Measurements from ENCODE around the gene NPIPA1. TPM values are rescaled to one million over a fixed set of nuclear protein-coding genes. Genes with fewer than 3 reads are reported as not detected.
A peak's percentile ranks its signal among the peaks of the same experiment; 100 is the strongest.
"Not testable (repeated sequence)": the region's sequence is repeated elsewhere in the genome, so short reads cannot be mapped to it uniquely, and the experiment has no call there.

The NPIPA1 gene
- total and polyA plus RNA-seq, 9 of the 15 experiments (the other 6 are each of a cell fraction or from before 2014, with no cell fraction given): 8.2 to 48.7 (median 27.2) TPM

DNA sequence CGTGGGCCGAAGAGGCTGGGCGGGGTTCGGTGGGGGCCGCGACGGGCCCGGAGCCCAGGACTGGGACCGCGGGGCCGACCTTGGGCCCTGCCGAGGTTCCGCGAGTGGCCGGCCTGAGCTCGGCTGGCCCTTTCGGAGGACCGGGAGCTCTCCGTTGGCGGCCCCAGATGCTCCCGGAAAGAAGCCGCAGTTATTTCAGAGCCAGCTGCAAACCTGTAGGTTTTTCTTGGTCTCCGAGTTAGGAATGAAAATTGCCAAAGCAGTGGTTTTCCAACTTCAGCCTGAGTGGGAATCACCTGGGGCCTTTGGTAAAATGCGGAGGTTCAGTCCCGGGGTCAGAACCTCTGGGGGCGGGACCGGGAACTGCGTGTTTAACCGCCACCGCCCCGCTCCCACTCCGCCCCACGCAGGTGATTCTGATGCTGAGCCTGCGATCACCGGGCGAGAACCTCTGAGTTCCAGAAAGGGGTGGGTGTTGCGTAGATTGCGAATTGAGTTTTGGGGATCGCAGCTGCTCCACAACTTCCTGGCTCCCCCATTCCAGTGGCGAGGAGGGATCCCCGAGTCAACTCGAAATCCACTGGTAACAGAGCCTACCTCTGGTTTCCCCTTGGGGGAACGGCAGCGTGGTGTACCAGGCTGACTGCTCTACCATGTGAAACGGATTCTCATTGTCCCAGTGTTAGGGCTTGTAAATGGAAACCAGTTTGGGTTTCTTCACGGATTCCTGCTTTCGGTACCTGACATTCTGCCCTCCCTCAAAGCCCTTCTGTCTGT lies 38.4 kb downstream of the NPIPA1 start (continued):
- TF ChIP-seq, protein P1, sequence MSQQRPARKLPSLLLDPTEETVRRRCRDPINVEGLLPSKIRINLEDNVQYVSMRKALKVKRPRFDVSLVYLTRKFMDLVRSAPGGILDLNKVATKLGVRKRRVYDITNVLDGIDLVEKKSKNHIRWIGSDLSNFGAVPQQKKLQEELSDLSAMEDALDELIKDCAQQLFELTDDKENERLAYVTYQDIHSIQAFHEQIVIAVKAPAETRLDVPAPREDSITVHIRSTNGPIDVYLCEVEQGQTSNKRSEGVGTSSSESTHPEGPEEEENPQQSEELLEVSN (IDR thresholded peaks at IDR 0.05; ENCODE audit: borderline replicate concordance in 1 of 2, extremely low read depth in 1 of 2, insufficient read depth in 1 of 2, insufficient read length in 1 of 2, low read depth in 1 of 2, low read length in 1 of 2, poor library complexity in 1 of 2, severe bottlenecking in 1 of 2): peak in 1 of 2 experiments; percentile 32
- TF ChIP-seq SAP30 (IDR thresholded peaks at IDR 0.05; ENCODE audit: borderline replicate concordance, insufficient read depth, low read depth, low read length, poor library complexity, severe bottlenecking): peak; percentile 37
- TF ChIP-seq NR2C2 (CRISPR knock-in tag; IDR thresholded peaks at IDR 0.05): not testable (repeated sequence)
- TF ChIP-seq NR2C2 (tag; IDR thresholded peaks at IDR 0.05): peak; percentile 76
- peak; percentile 43; the same call in 1 of the 2 replicates for TF ChIP-seq CTBP1 (IDR thresholded peaks at IDR 0.05; ENCODE audit: borderline replicate concordance)
- TF ChIP-seq, protein P2, sequence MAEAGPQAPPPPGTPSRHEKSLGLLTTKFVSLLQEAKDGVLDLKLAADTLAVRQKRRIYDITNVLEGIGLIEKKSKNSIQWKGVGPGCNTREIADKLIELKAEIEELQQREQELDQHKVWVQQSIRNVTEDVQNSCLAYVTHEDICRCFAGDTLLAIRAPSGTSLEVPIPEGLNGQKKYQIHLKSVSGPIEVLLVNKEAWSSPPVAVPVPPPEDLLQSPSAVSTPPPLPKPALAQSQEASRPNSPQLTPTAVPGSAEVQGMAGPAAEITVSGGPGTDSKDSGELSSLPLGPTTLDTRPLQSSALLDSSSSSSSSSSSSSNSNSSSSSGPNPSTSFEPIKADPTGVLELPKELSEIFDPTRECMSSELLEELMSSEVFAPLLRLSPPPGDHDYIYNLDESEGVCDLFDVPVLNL (CRISPR knock-in tag; IDR thresholded peaks at IDR 0.05; ENCODE audit: low read depth): 0 out of 2 replicates have a peak, but pooled peaks have one; percentile 35
- TF ChIP-seq RBBP5 (IDR thresholded peaks at IDR 0.05; ENCODE audit: borderline replicate concordance, insufficient read depth, low read length, poor library complexity, severe bottlenecking): peak; percentile 50
- TF ChIP-seq, protein P3, sequence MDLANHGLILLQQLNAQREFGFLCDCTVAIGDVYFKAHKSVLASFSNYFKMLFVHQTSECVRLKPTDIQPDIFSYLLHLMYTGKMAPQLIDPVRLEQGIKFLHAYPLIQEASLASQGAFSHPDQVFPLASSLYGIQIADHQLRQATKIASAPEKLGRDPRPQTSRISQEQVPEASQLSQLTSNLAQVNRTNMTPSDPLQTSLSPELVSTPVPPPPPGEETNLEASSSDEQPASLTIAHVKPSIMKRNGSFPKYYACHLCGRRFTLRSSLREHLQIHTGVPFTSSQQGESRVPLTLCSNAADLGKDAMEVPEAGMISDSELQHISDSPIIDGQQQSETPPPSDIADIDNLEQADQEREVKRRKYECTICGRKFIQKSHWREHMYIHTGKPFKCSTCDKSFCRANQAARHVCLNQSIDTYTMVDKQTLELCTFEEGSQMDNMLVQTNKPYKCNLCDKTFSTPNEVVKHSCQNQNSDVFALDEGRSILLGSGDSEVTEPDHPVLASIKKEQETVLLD (IDR thresholded peaks at IDR 0.05): peak; percentile 75
- TF ChIP-seq SMAD1 (IDR thresholded peaks at IDR 0.05; ENCODE audit: low read depth, low read length, partially characterized antibody): peak; percentile 4
- peak; percentile 50; the same call in 1 of the 2 replicates for TF ChIP-seq GATAD2B (IDR thresholded peaks at IDR 0.05; ENCODE audit: borderline replicate concordance)
- TF ChIP-seq CHD1 (IDR thresholded peaks at IDR 0.05; ENCODE audit: low read length): peak; percentile 6
- 0 out of 2 replicates have a peak, but pooled peaks have one; percentile 37 for TF ChIP-seq KDM2B (CRISPR knock-in tag; IDR thresholded peaks at IDR 0.05)
- TF ChIP-seq SAFB (IDR thresholded peaks at IDR 0.05; ENCODE audit: borderline replicate concordance, low read depth, low read length): peak; percentile 54; the same call in 1 of the 2 replicates
- TF ChIP-seq MAZ (CRISPR knock-in tag; conservative IDR thresholded peaks at IDR 0.05 in 1 of 2, IDR thresholded peaks at IDR 0.05 in 1 of 2): 0 out of 4 replicates have a peak, but pooled peaks of 1 of the 2 experiments have one; percentile 3
- TF ChIP-seq SIN3A (IDR thresholded peaks at IDR 0.05; ENCODE audit: borderline replicate concordance in 2 of 2, control insufficient read depth in 1 of 2, low read depth in 2 of 2, low read length in 2 of 2): peak in 1 of 2 experiments; percentile 50; a peak in 2 of 4 replicates
- 0 out of 2 replicates have a peak, but pooled peaks have one; percentile 52 for TF ChIP-seq HDAC2 (IDR thresholded peaks at IDR 0.05)
- TF ChIP-seq KDM5B (IDR thresholded peaks at IDR 0.05; ENCODE audit: insufficient replicate concordance, low read depth, low read length): peak; percentile 38
- TF ChIP-seq, protein P4, sequence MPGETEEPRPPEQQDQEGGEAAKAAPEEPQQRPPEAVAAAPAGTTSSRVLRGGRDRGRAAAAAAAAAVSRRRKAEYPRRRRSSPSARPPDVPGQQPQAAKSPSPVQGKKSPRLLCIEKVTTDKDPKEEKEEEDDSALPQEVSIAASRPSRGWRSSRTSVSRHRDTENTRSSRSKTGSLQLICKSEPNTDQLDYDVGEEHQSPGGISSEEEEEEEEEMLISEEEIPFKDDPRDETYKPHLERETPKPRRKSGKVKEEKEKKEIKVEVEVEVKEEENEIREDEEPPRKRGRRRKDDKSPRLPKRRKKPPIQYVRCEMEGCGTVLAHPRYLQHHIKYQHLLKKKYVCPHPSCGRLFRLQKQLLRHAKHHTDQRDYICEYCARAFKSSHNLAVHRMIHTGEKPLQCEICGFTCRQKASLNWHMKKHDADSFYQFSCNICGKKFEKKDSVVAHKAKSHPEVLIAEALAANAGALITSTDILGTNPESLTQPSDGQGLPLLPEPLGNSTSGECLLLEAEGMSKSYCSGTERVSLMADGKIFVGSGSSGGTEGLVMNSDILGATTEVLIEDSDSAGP (CRISPR knock-in tag; IDR thresholded peaks at IDR 0.05): peak; percentile 34; the same call in 1 of the 2 replicates
- TF ChIP-seq SMARCE1 (IDR thresholded peaks at IDR 0.05): 0 out of 2 replicates have a peak, but pooled peaks have one; percentile 12
- 0 out of 2 replicates have a peak, but pooled peaks have one; percentile 43 for TF ChIP-seq ZEB2 (IDR thresholded peaks at IDR 0.05)
